ENCODE results near the gene RALGDS.

Gene RALGDS

DNA sequence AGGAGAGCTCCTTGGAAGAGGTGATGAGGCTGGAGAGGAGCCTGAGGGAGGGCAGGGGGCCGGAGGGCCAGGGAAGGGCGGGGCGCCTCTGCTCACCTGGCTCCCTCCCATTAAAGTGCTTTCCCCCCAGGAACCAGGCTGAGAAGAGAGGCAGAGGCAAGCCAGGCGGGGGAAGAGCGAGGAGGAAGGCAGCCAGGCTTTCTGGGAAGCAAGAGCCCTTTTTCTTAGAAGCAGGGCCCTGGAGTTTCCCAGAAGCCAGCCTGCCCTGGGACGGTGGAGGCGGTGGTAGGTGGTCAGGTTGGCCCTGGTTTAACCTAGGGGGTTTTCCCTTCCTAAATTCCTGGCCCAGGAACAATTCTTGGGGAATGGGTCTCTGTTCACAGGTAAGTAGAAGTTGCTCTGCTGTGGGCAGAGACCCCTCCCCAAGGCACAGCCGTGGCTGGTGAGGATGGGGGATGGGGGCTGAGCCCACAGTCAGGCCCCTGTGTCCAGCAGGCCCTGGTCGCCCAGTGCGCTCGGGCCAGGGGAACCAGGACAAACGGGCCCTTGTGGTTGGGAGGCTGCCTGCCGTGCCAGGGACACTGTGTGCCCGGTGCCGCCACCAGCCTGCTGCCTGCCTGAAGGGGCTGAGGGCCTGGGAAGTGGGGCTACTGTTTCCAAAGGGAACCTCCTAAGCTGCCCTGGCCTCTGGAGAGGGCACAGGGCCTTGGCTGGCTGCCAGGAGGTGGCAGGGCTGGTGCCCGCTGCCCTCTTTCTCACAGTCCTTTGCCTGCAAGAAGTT is 16.6 kb upstream of the RALGDS start:
- DNase-seq (ENCODE audit: low read depth in 2 of 3, low spot score in 1 of 3) = no peak

DNA sequence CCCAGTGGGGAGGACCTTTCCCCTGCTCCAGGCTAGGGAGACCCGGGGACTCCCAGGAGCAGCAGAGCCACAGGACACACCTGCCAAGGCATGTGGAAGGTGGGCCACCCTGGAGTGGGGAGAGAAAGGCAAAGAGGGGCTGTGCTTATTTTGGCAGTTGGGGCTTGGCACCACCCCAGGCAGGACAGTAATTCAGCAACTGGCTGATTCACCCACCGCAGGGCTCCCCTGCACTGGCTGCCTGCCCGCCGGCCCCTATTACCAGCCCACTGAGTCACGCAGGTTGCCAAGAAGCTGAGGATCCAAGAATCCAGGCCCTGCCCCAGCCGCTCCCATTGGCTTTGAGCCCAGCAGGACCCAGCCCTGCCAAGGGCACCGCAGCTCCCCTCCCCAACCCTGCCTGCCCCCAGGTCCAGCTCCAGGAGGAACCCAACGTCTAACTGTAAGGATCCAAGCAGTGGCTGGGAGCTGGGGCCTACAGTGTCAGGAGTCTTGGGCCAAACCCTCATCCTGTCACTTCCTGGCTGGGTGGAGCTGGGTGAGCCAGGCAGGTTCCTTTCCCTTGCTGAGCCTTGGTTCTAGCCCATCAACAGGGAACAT is 14.2 kb upstream of the RALGDS start:
- DNase-seq (ENCODE audit: low read depth in 2 of 3, low spot score in 1 of 3) = peak in 2 of 3 donors; percentile 57 to 66

- no peak for DNase-seq (ENCODE audit: low read depth in 2 of 3, low spot score in 1 of 3)
These were observed 13.5 kb upstream of the RALGDS start for GRCh38 chr9:133134388-133135145.

DNA sequence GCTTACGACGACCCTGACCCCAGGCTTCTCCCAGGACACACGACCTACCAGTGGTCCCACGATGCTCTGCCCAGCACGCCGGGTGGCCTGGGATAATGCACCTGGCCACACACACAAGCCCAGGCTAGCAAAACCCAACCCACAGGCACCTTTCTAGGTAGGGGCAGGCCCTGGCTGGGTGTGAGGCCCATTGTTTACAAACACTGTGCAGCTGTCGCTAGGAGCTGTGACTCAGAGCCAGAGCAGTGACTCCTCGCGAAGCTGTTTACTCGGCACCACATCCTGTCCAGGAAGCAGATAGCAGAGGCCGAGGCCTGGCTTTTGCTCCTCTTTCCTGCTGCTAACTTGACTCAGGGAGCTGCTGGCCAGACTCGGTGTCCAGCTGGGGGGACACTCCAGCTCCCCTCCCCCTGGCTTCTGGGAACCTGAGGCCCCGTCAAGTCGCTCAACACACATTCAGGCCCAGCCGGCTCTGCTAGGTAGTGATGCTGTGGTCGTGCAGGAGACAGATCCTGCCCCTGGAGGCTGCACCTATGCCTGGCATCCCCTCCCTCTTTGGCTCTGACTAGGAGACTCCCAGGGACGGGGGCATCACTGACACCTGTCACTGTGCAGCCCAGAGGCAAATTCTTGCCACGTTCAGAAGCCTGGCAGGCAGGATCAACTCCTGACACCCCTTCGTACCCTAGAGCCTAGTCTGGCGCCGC is 12.8 kb upstream of the RALGDS start:
- peak; percentile 64 to 83 (median 80) for DNase-seq (ENCODE audit: low read depth in 2 of 3, low spot score in 1 of 3)

- no peak for DNase-seq (ENCODE audit: low read depth in 2 of 3, low spot score in 1 of 3)
These were observed 11.1 kb upstream of the RALGDS start for GRCh38 chr9:133132174-133132573.

GRCh38 chr9:133131506-133131905 is 10.5 kb upstream of the RALGDS start:
- no peak for DNase-seq (ENCODE audit: low read depth in 2 of 3, low spot score in 1 of 3)

DNA sequence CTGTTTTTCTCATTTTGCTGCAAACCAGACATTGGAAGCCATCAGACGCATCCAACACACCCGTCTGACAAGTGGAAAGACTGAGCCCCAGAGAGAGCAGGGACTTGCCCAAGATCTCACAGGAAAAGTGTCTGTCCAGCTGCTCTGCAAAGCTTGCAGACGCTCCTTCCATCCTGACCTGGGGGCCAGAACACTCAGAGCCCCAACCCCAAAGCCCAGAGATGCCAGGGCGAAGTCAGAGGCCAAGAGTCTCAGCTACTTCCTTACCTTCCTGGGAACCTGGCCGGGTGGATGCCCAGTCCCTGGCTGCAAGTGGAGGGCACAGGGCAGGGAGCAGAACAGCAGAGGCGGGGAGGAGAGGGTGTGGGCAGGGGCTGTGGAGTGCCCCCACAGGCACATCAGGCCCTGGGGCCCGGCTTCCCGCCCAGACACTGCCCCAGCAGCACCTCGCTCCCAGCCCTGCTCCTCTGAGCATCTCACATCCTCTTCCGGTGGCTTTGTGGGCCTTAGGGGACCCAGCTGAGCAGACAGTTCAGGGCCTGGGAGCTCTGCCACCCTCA is 9.7 kb upstream of the RALGDS start:
- DNase-seq (ENCODE audit: low read depth in 2 of 3, low spot score in 1 of 3) = no peak

DNA sequence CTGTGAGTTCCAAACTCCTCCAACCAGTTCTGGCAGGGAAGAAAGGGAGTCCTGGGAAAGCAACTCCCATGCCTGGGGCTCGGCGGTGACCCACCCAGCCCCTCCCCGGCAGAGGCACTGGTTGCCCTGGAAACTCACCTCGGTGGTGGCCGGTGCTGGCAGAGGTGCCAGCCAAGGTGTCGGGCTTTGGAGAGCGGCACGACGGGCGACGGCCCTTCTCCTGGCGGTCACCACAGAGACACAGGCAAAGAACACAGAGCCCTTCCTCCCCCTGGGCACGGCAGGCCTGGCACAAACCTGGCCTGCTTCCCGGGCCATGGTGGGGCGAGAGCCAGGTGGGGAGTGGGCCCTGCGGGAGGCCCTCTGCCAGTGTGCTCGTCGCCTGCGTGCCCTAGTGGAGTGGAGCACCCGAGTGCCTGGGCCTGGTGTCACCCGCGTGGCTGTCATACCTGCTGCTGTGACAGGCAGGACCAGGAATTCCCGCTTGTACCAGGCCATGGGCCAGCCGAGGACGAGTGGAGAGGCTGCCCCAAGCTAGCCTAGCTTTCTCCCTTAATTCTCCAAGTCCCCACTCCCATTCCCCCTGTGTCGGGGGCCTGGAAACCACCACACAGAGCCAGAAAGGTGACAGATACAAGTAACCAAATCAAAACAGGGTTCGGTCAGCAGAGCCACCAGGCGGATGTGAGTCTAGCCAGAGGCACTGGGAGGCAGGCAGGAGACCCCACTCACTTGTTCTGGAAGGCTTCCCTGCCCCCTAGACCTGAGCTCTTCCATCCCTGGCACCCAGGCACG is 8.2 kb upstream of the RALGDS start:
- DNase-seq (ENCODE audit: low read depth in 2 of 3, low spot score in 1 of 3) = no peak

DNA sequence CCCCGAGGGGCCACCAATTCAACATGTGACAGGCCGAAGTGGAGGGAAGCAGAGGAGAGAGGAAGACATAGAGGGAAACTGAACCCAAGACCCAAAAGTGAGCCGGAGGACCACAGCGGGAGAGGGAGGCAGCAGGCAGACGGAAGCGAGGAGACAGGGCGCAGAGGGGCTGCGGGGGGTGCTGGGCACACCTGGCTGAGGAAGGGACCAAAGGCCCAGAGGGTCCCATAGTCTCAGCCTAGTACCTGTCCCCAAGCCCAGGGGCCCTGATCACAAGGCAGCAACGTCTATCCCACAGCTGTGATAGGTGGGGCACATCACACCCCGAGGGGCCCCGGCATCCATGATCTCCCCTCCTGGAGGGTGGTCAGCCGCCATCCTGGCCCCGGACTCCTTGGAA is 7.1 kb upstream of the RALGDS start:
- no peak for DNase-seq (ENCODE audit: low read depth in 2 of 3, low spot score in 1 of 3)

GRCh38 chr9:133127340-133127981 is 6.4 kb upstream of the RALGDS start:
- no peak for DNase-seq (ENCODE audit: low read depth in 2 of 3, low spot score in 1 of 3)

DNA sequence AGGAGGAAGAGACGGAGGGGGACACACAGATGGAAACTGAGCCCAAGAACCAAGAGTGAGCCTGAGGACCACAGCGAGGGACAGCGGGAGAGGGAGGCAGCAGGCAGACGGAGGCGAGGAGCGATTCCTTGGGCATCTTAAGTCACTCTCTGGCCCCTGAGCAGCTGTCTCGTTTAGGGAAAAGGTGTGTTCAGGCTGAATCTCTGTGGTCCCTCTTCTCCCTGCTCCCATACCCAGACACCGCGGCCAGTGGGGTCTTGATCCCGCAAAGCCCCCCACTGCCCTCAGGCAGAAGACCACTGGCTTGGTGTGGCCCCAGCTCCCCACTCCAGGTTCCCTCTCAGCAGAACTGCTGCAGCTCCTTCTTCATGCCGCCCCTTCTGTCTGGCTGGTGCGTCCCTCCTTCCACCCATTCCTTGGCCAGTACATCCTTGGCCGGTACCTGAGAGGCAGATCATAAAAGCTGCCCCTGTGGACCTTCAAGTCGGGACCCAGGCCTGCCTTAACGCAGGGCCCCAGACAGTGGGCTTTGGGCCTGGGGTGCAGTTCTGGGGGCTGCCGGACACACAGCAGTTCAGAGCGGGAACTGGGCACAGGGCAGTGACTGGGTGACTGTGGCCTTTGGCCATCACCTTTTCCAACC is 5.8 kb upstream of the RALGDS start:
- no peak for DNase-seq (ENCODE audit: low read depth in 2 of 3, low spot score in 1 of 3)

GRCh38 chr9:133125941-133126696 is 5.1 kb upstream of the RALGDS start:
- no peak for DNase-seq (ENCODE audit: low read depth in 2 of 3, low spot score in 1 of 3)

DNA sequence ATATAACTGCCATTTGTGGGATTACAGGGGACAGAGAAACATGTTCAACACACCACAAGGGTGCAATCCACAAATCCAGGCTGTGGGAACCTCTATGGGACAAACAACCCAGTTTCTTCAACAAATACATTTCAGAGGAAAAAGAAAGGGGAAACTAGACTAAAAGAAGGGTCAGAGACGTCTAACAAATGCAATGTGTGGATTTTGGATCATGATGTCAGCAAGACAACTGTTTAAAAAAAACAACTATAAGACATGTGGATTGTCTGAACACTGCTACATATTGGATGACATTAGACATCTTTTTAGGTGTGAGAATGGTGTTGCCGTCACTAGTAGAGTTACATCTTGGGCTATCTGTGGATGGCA is 3.9 kb upstream of the RALGDS start:
- DNase-seq (ENCODE audit: low read depth in 2 of 3, low spot score in 1 of 3) = no peak

DNA sequence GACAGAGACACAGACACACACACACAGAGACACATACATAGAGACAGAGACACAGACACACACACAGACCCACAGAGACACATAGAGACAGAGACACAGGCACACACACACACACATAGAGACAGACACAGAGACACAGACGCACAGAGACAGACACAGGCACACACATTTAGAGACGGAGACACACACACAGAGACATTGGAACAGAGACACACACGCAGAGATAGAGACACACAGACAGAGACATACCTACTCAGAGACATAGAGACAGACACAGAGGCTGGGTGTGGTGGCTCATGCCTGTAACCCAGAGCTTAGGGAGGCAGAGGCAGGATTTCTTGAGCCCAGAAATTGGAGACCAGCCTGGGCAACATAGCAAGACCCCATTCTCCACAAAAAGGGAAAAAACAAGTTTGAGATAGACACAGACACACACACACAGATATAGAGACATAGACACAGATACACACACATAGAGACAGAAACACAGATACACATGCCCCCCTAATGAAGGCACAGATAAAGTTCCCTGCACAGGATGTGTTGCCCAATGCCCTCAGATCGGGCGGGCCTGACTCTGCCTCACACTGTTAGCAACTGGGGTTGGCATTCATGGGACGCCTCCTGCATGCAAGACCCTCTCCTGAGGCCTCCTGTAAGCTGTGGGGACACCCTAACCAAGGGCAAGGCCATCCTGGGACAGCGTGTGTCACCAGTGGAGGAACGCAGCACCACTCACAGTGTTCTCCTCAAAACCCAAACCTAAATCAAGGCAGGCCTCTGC is 3.3 kb upstream of the RALGDS start:
- DNase-seq (ENCODE audit: low read depth in 2 of 3, low spot score in 1 of 3) = no peak

- no peak for DNase-seq (ENCODE audit: low read depth in 2 of 3, low spot score in 1 of 3)
These were observed 2.0 kb upstream of the RALGDS start for GRCh38 chr9:133122935-133123611.

- no peak for DNase-seq (ENCODE audit: low read depth in 2 of 3, low spot score in 1 of 3)
These were observed 1.5 kb upstream of the RALGDS start for GRCh38 chr9:133122605-133122934.

DNA sequence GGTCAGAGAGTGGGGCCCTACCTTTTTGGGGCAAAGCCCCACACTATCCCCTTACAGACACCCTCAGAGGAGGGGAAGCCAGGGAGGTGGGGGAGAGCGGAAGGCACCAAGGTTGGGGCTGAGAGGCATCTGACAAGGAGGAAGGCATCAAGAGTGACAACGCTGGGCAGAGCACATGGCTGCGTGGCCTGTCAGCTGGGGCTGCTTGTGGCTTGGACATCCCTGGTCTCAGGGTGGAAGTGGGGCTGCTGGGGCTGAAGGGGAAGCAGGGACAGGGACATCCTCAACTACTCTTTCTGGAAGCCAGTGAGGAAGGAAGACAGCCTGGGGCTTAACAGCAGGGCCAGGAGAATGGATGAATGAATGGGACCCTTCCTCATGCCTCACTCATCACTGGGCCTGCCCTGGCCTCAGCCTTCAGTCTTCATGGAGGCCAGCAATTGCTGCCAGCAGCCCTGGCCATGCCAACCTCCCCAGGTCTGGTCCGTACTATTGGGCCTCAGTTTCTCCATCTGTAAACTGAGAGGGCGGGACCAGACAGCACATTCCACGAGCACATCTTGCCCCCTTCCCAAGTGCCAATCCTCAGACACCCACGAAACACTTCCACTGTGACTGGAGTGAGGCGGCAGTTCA is 993 bp upstream of the RALGDS start:
- no peak for DNase-seq (ENCODE audit: low read depth in 2 of 3, low spot score in 1 of 3)

Data from stimulated activated CD4-positive, alpha-beta T cell treated with anti-CD3 and anti-CD28 coated beads, Interleukin-12 subunit alpha, Interleukin-12 subunit beta, amount 100 ng/mL, for 48 hours (primary cell).